Raji (cell line): ENCODE results near the gene CELF4.

Source experiments
- POLR2A ChIP-seq: IDR thresholded peaks from 2 replicates; pipeline ENCODE4 v1.6.1; 2011; ENCODE audit warnings: low read depth, low read length, control low read depth; ENCODE audit not compliant: insufficient read depth

The CELF4 gene

DNA sequence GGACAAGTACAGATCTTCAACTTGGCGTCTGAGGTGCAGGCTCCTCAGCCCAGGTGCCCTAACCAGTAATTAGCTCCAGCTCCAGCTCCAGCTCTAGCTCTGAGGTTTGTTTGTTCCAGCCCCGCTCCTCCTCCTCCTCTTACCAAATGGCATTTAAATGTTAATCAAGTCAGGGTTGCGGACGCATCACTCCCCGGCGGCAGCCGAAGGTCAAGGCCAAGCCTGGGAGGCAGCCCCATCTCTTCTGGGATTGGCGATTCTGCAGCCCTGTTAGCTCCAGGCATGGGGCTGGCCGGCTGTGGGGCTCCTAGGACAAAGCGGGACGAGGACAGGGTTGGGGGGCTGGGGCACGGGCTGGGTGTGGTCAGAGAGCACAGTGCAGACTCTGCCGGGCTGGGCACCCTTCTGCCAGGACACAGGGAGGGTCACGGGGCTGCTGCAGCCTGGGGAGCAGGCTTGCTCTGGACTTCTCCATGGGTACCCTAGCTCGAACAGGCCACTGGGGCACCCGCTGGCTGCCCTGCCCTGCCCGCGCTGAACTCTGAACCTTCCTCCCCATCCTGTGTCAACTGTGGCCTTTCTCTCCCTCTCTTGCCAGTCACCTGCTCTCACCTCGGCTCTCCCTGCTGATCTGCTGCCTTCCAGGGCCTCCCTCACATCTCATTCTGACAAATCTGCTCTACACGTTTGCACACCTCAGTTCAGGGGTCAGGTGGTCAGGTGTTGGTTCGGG, 203.3 kb downstream of the CELF4 start:
- no peak for TF ChIP-seq POLR2A

DNA sequence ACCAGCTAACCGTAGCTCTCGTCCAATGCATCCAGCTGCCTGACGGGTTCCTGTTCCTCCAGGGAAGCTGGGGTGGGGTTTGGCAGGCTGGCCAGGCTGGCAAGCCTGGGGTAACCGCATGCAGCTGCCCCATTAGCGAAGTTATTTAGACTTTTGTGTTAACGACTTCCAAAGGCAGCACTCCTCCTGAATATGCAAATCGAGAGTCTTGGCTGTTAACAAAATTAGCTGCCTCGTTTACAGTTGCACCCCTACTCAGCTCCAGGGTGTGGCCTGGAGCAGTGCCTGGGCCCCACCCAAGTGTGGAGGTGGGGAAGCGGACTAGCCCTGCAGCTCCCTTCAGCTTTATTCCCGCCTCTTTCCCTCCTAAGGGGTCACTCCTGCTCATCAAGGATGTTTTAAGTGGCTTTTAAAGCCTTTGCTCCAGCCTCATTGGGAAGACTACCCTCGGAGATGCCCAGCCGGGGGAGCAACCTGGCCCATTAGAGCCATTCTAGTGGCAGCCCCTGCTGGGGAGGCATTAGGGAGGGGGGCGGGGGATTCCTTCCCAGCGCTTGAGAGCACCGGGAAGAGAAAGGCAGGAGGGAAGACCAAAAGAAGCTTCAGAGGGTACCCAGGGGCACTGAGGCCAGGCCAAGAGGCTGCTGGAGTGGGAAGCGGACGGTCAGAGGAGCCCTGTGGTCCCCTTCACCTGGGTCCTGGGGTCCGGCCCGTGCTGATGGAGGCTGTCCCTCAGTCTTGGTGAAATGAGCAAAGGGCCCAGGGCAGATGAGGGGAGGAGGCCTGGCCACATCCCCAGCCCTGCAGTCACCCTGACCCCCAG, 204.1 kb downstream of the CELF4 start:
- TF ChIP-seq POLR2A = no peak

DNA sequence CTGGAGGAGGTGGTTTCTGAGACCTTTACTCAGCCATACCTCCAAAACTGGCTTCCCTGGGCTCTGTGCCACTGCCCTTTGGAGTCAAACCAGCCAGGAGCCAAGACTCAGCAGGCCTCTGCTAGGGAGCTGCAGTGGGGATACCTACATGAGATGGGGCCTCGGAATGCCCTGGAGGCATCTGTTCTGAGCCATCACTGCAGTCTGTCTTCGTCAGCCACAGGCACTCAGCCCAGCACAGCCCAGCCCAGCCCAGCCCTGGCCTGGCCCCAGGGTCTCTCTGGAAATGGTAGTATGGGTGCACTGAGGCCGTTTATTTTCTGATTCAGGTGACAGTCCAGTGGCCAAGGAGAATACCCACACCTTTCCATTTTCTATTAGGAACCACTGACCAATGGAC, 209.8 kb downstream of the CELF4 start:
- no peak for TF ChIP-seq POLR2A

DNA sequence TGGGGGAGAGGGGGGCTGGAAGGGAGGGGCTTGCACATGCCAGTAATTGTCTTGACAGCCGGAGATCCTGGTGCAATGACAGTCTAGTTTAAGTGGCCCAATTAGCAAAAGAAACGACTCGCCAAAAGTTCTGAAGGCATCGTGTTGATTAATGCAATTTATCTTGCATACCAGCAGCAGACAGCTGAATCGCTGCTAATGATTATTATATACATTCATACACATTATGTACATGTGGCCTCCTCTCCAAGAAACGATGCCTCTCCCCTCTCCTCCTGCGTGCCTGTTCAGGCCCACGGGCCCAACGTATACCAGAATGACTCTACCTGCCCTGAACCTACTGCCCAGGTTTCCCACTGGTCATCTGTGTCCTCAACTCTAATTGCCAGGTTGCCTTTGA, 214.5 kb downstream of the CELF4 start:
- no peak for TF ChIP-seq POLR2A

DNA sequence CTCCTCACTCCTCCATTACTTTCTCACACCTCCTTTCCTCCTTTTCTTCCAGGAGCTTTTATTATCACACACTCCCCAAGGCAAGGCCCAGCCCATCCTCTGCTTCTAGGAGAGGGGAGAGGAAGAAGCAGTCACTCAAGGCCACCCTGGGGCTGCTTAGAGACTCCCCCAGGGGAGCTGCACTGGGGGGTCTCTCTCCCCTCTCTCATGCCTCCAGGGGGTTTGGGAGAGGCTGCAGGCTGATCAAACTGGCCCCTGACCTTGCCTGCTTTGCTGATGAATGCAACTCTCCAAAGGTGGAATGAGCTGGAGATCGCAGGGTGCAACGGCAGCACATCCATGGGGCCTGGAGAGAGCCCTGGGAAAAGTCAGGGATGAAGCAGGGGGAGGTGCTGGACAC, 216.9 kb downstream of the CELF4 start:
- TF ChIP-seq POLR2A = no peak

DNA sequence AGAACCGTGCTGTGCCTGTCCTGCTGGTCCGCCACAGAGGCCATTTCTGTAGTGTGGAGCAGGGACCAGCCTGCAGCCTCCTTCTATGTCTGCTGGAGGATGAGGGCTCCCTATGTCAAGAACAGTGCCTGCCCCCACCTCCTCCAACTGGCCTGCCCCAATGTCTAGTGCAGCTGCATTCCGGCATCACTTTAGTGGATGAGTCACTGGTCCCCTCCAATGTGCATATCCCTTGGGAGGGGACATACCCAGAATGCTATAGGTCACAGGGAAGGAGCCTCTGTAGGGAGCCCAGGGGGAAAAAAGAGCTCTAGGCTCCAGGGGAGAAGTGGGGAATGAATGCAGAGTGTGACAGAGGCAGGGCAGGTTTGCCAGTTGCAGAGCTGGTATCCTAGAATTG, 219.6 kb downstream of the CELF4 start:
- no peak for TF ChIP-seq POLR2A

DNA sequence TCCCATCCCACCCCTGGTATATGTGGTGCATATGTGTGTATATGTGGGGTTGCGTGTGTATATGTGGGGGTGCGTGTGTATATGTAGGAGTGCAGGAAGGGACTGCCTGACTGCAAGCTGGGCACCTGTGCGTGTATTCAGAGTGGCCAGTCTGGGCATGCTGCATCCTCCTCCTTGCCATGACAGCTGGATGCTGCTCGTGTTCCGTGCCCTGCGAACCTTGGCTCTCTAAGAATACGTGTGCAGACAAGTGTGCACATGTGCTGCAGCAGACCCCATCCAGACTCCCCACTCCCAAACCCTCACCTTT, 222.1 kb downstream of the CELF4 start:
- TF ChIP-seq POLR2A = no peak

DNA sequence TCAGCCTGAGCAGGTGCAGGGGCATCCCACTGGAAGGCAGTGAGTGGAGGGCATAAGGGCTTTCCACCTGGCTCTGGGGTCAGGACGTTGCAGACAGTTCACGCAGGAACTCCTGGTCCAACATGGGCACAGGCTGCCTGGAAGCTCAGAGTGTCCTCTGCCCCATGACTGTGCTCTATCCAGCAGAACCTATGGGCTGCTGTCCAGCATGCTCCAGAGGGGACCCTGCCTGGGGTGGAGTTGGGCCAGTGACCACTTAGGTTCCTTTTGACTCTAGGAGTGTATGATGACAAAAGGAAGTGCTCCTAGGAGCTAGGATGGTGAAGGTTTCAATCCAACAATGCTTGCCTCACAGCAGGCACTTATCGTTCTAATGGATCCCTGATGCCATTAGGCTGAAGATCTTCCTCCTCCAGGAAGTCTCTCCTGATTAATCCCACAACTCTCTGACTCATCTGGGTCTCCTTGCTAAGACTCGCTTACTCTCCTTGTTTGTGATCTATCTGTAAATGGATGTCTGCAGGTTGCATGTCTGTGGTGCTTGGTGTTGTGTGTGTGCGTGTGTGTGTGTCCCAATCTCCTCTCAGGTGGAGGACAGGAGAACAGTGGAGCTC, 224.0 kb downstream of the CELF4 start:
- TF ChIP-seq POLR2A = no peak

DNA sequence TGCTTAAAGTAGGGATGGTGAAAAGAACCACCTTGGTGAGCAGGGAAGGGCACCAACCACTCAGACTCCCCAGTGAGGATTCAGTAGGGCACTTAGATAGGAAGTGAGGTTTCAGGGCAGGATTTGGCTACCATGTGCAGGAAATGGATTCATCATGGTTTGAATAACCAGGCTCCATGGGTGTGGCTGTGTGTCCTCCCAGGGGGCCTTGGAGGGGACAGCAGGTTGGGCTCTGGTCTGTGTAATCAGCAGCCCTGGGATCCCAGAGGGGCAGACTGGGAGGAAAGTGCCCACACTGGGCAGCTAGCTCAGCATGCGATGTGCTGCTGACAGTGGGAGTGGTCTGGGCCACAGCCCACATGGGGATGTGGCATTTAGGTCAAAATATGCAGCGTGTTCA, 224.6 kb downstream of the CELF4 start:
- no peak for TF ChIP-seq POLR2A

DNA sequence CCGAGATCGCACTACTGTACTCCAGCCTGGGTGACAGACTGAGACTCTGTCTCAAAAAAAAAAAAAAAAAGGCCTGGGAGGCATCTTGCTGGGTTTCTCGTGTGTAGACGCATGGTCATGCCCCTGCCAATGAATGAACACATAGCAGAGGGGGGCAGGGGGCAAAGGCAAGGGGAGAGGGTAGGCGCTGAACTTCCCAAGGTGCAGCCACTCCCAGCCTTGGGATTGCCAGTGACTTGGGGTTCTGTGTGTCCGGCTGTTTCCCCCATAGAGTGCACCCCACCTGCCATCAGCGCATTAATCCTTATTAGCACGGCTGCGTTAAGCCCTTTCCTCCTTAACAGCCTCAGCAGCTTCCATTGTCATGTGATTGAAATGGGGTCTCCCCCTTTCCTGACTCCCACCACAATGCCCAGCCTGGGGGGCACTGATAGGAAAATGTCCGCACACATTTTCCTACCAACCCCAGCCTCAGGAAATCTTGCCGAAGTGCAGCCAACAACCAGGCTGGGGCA, 225.8 kb downstream of the CELF4 start:
- no peak for TF ChIP-seq POLR2A

DNA sequence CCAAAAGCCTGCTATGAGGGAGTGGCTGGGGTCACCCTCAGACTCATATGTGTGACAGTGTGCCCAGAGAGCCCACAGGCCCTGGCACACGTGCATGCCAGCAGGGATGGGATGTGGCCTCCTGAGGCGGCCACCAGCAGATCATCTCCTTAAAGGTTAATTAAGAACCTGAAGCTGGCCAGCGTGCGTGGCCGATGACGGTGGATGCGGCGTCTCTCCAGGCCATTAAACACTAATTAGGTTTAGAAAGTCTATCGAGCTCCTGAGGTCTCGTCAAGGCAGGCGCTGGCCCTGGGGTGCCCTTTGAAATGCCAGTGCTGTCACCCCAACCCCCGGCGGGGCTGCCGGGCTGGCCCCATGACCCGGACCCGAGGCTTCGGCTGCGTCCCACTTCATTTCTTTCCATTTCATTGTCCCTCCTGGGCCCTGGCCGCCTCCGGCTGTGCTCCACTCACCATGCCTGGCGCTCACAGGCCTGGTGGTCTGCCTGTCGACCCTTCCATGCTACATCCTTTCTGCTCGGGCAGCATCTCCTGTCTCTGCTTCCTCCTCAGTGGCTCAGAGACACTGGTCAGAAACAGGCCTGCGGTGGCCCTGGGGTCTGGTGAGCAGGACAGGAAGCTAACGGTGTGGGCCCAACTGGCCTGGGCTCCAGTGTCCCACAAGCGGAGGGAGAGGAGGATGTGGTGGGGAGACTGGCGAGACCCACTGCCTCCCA, 228.9 kb downstream of the CELF4 start:
- no peak for TF ChIP-seq POLR2A

DNA sequence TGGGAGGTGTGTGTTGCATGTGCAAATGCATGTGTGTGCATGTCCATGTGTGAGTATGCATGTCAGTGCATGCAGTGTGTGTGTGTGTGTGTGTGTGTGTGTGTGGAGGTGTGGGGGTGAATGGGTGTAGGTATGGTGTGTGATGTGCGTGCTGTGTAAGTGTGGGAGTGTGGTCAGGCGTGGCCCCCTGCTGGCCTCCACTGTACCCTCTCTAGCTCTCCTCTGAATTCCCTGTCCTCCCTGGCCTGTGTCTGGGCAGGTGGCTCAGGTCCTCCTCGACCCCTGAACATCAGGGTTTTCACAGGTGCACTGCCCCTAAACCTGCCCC, 230.2 kb downstream of the CELF4 start:
- no peak for TF ChIP-seq POLR2A

DNA sequence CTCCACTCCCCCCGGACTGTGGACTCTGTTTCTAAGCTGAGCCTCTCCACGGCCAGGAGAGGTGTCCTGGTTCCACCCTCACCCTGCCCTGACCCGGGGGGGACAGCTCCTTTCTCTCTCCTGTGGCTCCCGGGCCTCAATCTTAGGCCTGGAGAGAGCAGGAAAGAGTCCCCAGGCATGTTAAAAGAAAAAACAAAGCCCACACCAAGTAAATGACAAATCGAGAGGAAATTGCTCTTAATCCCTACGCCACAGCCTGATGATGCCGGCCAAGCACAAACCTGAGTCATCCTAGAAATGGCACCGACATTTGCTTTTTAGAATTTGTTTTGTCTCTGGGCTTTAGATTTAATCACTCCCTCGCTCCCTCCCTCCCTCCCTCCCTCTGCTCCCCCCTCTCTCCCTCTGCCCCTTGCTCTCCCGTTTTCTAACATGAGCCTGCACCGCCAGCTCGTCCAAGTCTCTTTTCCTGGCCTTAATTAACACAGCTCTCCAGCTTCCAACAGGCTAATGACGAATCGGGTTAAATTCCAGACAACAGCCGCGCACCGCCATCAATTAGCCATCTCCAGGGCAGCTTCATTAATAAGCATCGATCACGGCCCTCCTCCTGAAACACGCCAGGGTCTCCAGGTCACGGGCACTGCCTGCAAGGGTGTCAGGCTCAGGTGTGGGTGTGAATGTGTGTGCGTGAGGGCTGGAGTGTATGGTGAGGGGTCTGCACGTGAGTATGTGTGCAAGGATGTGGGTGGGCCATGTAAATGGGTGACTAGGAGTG, 230.8 kb downstream of the CELF4 start:
- no peak for TF ChIP-seq POLR2A

DNA sequence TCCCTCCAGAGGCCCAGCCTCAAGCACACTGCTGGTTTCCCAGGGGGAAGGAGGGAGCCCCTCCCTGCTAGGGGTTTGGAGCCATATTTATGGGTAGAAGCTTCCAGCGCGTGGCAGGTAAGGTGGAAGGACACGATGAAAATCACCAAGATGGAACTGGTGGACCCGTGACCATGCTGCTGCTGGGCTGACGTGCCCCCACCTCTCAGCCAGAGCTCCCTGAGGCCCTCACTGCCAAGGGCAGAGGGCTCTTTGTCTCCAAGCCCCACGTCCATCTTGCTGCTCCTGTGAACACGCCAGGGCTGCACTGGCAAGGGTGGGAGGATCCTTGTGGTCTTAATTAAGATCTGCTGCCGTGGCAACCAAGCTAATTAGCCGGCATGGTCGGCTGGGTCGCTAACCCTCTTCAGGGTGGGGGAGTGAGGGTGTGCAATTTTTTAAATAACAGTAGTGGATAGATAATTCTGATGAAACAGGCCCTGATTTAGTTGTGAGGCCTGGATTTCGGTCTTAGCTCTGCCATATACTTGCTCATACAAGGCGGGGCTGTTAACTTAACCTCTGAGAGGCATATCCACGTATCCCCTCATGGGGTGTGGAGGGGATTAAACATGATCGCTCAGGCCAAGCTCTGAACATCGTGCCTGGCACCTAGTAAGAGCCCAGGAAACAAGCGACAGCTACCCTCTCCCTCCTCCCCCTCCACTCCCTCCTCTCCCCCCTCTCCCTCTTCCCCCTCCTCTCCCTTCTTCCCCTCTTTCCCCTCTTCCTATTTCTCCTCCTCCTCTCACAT, 232.8 kb downstream of the CELF4 start:
- TF ChIP-seq POLR2A = no peak
